ENCODE results near the gene RAB36. TPM values are rescaled to one million over a fixed set of nuclear protein-coding genes. Genes with fewer than 3 reads are reported as not detected.

The RAB36 gene, protein sequence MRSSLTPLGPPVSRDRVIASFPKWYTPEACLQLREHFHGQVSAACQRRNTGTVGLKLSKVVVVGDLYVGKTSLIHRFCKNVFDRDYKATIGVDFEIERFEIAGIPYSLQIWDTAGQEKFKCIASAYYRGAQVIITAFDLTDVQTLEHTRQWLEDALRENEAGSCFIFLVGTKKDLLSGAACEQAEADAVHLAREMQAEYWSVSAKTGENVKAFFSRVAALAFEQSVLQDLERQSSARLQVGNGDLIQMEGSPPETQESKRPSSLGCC
- polyA plus RNA-seq (2013) = 0.34 TPM

DNA sequence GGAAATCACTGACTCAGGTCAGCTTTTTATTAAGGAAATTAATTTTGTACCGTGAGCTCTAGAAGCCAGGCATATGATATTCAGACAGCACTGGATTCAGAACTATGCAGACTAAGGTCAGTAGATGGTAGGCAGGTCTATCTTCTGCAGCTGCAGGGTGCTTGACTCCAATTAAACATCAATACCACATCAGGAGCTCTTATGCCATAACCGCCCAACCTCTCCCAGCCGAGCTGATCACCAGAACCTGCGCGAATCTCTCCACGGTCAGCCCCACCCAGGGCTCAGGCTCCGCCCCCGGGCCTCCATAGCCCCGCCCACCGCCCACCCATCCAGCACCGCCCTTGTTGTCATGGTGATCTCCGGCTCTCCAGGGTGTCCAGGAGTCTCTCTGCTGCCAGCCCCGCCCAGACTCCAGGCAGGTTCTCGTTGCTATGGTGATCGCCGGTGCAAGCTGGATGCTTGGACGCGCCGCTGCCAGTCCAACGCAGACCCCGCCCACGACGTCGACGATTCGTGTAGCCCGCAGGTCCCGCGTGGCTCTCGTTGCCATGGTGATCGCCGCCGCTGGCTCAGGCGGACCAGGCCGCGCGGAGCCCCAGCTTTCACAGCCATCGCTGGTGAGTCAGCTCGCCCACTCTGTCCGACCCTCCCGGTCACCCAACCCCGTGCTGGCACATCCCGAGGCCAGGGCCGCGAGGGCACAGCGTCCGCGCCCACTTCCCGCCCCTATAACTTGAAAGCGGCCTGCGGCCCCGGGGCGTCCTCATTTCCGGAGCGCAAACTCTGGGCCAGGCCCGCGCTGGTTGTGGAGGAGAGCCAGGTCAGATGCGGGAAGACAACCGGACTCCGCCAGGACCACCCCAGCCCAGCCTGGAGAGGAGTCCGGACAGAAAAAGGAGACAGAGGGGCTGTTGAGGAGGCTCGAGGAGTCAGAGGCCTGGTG is at the start of gene RAB36:
RAB36 (plus strand) TSS at position 546 of the 946 bp plus-strand sequence. CDS start 1,140 bp downstream, outside the sequence.
- no peak within 1 kb of the TSS for H3K27ac ChIP-seq (ENCODE audit: insufficient read depth in 1 of 2, low read depth in 1 of 2, low read length in 2 of 2, poor library complexity in 1 of 2, severe bottlenecking in 2 of 2)
- ChIA-PET POLR2A (interaction anchor here (0.6 to 0.7 kb wide), 2 partner anchors 12 to 96 kb away, joined by 3 to 4 read pairs; no protein-coding TSS in a partner anchor), CTCF (interaction anchor here (1.1 to 2.8 kb wide), 8 partner anchors 8 to 187 kb away, joined by 4 to 17 read pairs (median 6); no protein-coding TSS in a partner anchor)
- peak within 1 kb of the TSS in 4 of 7 experiments; percentile 20 to 68 (median 56) for H3K4me3 ChIP-seq (ENCODE audit: control insufficient read depth in 1 of 7, extremely low read depth in 1 of 7, insufficient read depth in 4 of 7, low read depth in 2 of 7, low read length in 6 of 7)
- WGBS (ENCODE audit: insufficient coverage) = 11% methylated on average over 44 of the region's 62 CpGs
- H3K36me3 ChIP-seq (ENCODE audit: control insufficient read depth in 4 of 4, insufficient read depth in 4 of 4, low read length in 3 of 4) = no peaks in the 10 kb centered on the region
- peak; percentile 93 to 97 (median 94) for DNase-seq
- no peaks in the 10 kb centered on the region for H3K9me3 ChIP-seq (ENCODE audit: control extremely low read depth in 1 of 5, control insufficient read depth in 4 of 5, insufficient read depth in 2 of 5, low read depth in 1 of 5, low read length in 4 of 5)
- H3K4me1 ChIP-seq (ENCODE audit: control extremely low read depth in 1 of 4, control insufficient read depth in 4 of 4, insufficient read depth in 4 of 4, low read length in 3 of 4) = peaks cover 4 to 28% (median 23%) of the 10 kb centered on the region in 4 experiments
- H3K27me3 ChIP-seq (replicated peaks in 2 of 5; ENCODE audit: control insufficient read depth in 4 of 5, insufficient read depth in 5 of 5, low read length in 4 of 5) = peaks cover 0 to 2% (median 0%) of the 10 kb centered on the region in 5 experiments

- CTCF ChIA-PET = interaction anchor here (0.8 to 1.6 kb wide), 3 partner anchors 10 to 186 kb away, joined by 3 read pairs; no protein-coding TSS in a partner anchor
- DNase-seq = no peak
- no peaks in the 10 kb centered on the region for H3K27me3 ChIP-seq (replicated peaks in 2 of 5; ENCODE audit: control insufficient read depth in 4 of 5, insufficient read depth in 5 of 5, low read length in 4 of 5)
- no peaks in the 10 kb centered on the region for H3K36me3 ChIP-seq (ENCODE audit: control insufficient read depth in 4 of 4, insufficient read depth in 4 of 4, low read length in 3 of 4)
- POLR2A ChIA-PET = no interaction called here
- 95% methylated on average over 41 of the region's 45 CpGs for WGBS (ENCODE audit: insufficient coverage)
- no peak overlapping the region for H3K4me3 ChIP-seq (ENCODE audit: control insufficient read depth in 1 of 7, extremely low read depth in 1 of 7, insufficient read depth in 4 of 7, low read depth in 2 of 7, low read length in 6 of 7)
- no peak overlapping the region for H3K27ac ChIP-seq (ENCODE audit: insufficient read depth in 1 of 2, low read depth in 1 of 2, low read length in 2 of 2, poor library complexity in 1 of 2, severe bottlenecking in 2 of 2)
- no peaks in the 10 kb centered on the region for H3K9me3 ChIP-seq (ENCODE audit: control extremely low read depth in 1 of 5, control insufficient read depth in 4 of 5, insufficient read depth in 2 of 5, low read depth in 1 of 5, low read length in 4 of 5)
- no peaks in the 10 kb centered on the region for H3K4me1 ChIP-seq (ENCODE audit: control extremely low read depth in 1 of 4, control insufficient read depth in 4 of 4, insufficient read depth in 4 of 4, low read length in 3 of 4)
These were observed 49.4 kb upstream of the RAB36 start for GRCh38 chr22:23095733-23096342.

DNA sequence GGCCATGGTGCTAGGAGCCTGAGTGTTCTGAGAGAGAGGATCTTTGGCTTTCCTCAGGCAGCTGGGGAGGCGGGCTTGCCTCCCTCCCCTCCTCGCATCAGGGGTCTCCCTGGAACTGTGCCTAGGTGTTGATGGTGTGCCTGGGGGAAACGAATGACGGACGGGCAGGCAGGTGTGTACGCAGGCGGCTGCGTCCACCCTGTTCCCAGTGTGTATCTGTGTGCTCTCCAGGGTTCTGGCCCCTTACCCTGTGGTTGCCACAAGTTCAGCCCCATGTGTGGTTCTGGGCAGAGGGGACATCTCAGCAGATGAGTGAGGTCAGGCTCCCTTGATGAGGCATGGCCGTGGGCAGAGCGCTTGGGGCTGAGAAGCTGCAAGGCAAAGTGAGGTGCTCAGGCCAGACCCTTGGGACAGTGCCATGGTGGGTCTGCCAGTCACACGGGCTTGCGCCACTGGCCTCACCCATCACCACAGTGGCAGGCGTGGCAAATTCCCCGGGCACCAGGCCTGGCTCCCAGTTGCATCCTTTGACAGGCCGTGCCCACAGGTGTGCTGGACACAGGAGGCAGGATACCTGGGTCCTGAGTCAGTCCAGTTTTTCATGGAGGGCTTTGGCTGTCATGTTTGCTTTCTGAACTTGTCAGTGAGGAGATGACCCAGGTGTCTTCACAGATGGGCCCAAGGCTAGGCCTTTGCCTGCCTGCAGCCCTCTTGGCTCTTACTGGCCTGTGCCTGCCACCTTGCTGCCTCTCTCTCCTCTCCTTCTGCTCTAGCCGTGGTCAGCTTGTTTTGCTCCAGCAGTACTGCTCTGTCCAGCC is 47.7 kb upstream of the RAB36 start:
- Histone ChIP-seq H3K4me1 (ENCODE audit: control extremely low read depth in 1 of 4, control insufficient read depth in 4 of 4, insufficient read depth in 4 of 4, low read length in 3 of 4) (peaks cover 0 to 2% (median 0%) of the 10 kb centered on the region in 4 experiments), H3K27ac (ENCODE audit: insufficient read depth in 1 of 2, low read depth in 1 of 2, low read length in 2 of 2, poor library complexity in 1 of 2, severe bottlenecking in 2 of 2) (no peak overlapping the region), H3K27me3 (replicated peaks in 2 of 5; ENCODE audit: control insufficient read depth in 4 of 5, insufficient read depth in 5 of 5, low read length in 4 of 5) (no peaks in the 10 kb centered on the region), H3K36me3 (ENCODE audit: control insufficient read depth in 4 of 4, insufficient read depth in 4 of 4, low read length in 3 of 4) (no peaks in the 10 kb centered on the region), H3K4me3 (ENCODE audit: control insufficient read depth in 1 of 7, extremely low read depth in 1 of 7, insufficient read depth in 4 of 7, low read depth in 2 of 7, low read length in 6 of 7) (no peak overlapping the region), H3K9me3 (ENCODE audit: control extremely low read depth in 1 of 5, control insufficient read depth in 4 of 5, insufficient read depth in 2 of 5, low read depth in 1 of 5, low read length in 4 of 5) (no peaks in the 10 kb centered on the region)
- CTCF ChIA-PET = interaction anchor here (1.4 kb wide), 1 partner anchor 138 kb away, joined by 3 read pairs; no protein-coding TSS in a partner anchor
- 97% methylated on average over 11 of the region's 16 CpGs for WGBS (ENCODE audit: insufficient coverage)
- POLR2A ChIA-PET = no interaction called here
- DNase-seq = no peak

DNA sequence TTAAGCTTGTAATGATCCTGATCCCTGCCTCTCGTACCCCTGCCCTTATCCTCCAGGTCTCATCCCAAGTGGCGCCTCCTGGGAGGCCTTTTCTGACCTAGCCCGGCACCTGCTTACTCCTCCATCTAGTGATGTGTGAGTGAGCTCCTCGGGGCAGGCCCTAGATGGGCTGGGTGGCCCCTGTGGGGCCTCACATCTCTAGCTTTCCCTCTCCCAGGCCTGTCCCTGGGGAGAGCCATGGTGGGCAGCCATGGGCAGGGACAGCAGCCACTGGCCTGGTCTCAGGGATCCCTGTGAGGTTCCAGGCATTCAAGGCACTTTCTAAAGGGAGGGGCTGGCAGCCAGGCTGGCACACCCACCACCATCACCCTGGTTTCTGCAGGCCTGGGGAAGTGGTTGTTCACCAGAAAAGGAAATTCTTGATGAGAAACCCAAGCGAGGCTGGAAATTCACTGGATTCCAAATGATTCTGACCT is 47.0 kb upstream of the RAB36 start:
- 89% methylated on average over 3 of the region's 5 CpGs for WGBS (ENCODE audit: insufficient coverage)
- ChIA-PET CTCF (interaction anchor here (1.4 kb wide), 1 partner anchor 138 kb away, joined by 3 read pairs; no protein-coding TSS in a partner anchor), POLR2A (no interaction called here)
- Histone ChIP-seq H3K9me3 (ENCODE audit: control extremely low read depth in 1 of 5, control insufficient read depth in 4 of 5, insufficient read depth in 2 of 5, low read depth in 1 of 5, low read length in 4 of 5) (no peaks in the 10 kb centered on the region), H3K4me1 (ENCODE audit: control extremely low read depth in 1 of 4, control insufficient read depth in 4 of 4, insufficient read depth in 4 of 4, low read length in 3 of 4) (peaks cover 0 to 5% (median 0%) of the 10 kb centered on the region in 4 experiments), H3K36me3 (ENCODE audit: control insufficient read depth in 4 of 4, insufficient read depth in 4 of 4, low read length in 3 of 4) (no peaks in the 10 kb centered on the region), H3K4me3 (ENCODE audit: control insufficient read depth in 1 of 7, extremely low read depth in 1 of 7, insufficient read depth in 4 of 7, low read depth in 2 of 7, low read length in 6 of 7) (no peak overlapping the region), H3K27ac (ENCODE audit: insufficient read depth in 1 of 2, low read depth in 1 of 2, low read length in 2 of 2, poor library complexity in 1 of 2, severe bottlenecking in 2 of 2) (no peak overlapping the region), H3K27me3 (replicated peaks in 2 of 5; ENCODE audit: control insufficient read depth in 4 of 5, insufficient read depth in 5 of 5, low read length in 4 of 5) (no peaks in the 10 kb centered on the region)
- DNase-seq = no peak

GRCh38 chr22:23098718-23099530 is 46.4 kb upstream of the RAB36 start:
- POLR2A ChIA-PET = no interaction called here
- no peaks in the 10 kb centered on the region for H3K36me3 ChIP-seq (ENCODE audit: control insufficient read depth in 4 of 4, insufficient read depth in 4 of 4, low read length in 3 of 4)
- H3K9me3 ChIP-seq (ENCODE audit: control extremely low read depth in 1 of 5, control insufficient read depth in 4 of 5, insufficient read depth in 2 of 5, low read depth in 1 of 5, low read length in 4 of 5) = no peaks in the 10 kb centered on the region
- no peak for DNase-seq
- peaks cover 0 to 5% (median 0%) of the 10 kb centered on the region in 4 experiments for H3K4me1 ChIP-seq (ENCODE audit: control extremely low read depth in 1 of 4, control insufficient read depth in 4 of 4, insufficient read depth in 4 of 4, low read length in 3 of 4)
- no peak overlapping the region for H3K4me3 ChIP-seq (ENCODE audit: control insufficient read depth in 1 of 7, extremely low read depth in 1 of 7, insufficient read depth in 4 of 7, low read depth in 2 of 7, low read length in 6 of 7)
- H3K27me3 ChIP-seq (replicated peaks in 2 of 5; ENCODE audit: control insufficient read depth in 4 of 5, insufficient read depth in 5 of 5, low read length in 4 of 5) = no peaks in the 10 kb centered on the region
- 97% methylated on average over 27 of the region's 28 CpGs for whole genome bisulfite sequencing (ENCODE audit: insufficient coverage)
- CTCF ChIA-PET = interaction anchor here (1.7 kb wide), 1 partner anchor 13 kb away, joined by 3 read pairs; no protein-coding TSS in a partner anchor
- H3K27ac ChIP-seq (ENCODE audit: insufficient read depth in 1 of 2, low read depth in 1 of 2, low read length in 2 of 2, poor library complexity in 1 of 2, severe bottlenecking in 2 of 2) = no peak overlapping the region

DNA sequence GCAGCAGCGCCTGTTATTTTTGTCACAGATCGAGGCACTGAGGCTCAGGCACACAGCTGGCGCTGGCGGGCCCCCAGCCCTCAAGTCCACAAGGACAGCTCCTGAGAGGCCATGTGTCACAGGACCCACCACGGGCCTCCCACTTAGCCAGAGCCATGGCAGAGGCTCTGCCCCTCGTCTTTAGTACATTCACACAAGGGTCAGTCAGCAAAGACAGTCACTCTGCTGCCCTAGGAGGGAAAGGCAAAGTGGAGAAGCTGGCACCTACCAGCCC is 45.8 kb upstream of the RAB36 start:
- no peak for DNase-seq
- WGBS (ENCODE audit: insufficient coverage) = 90% methylated on average over 5 of the region's 6 CpGs
- Histone ChIP-seq H3K4me3 (ENCODE audit: control insufficient read depth in 1 of 7, extremely low read depth in 1 of 7, insufficient read depth in 4 of 7, low read depth in 2 of 7, low read length in 6 of 7) (no peak overlapping the region), H3K36me3 (ENCODE audit: control insufficient read depth in 4 of 4, insufficient read depth in 4 of 4, low read length in 3 of 4) (no peaks in the 10 kb centered on the region), H3K4me1 (ENCODE audit: control extremely low read depth in 1 of 4, control insufficient read depth in 4 of 4, insufficient read depth in 4 of 4, low read length in 3 of 4) (peaks cover 0 to 5% (median 0%) of the 10 kb centered on the region in 4 experiments), H3K9me3 (ENCODE audit: control extremely low read depth in 1 of 5, control insufficient read depth in 4 of 5, insufficient read depth in 2 of 5, low read depth in 1 of 5, low read length in 4 of 5) (no peaks in the 10 kb centered on the region), H3K27ac (ENCODE audit: insufficient read depth in 1 of 2, low read depth in 1 of 2, low read length in 2 of 2, poor library complexity in 1 of 2, severe bottlenecking in 2 of 2) (no peak overlapping the region), H3K27me3 (replicated peaks in 2 of 5; ENCODE audit: control insufficient read depth in 4 of 5, insufficient read depth in 5 of 5, low read length in 4 of 5) (no peaks in the 10 kb centered on the region)
- ChIA-PET CTCF (interaction anchor here (1.7 kb wide), 1 partner anchor 13 kb away, joined by 3 read pairs; no protein-coding TSS in a partner anchor), POLR2A (no interaction called here)
